GM19023 (cell line): ENCODE data around the gene MRAP.

Experiments
- ATAC-seq: cut with Tn5 transposase; IDR thresholded peaks from one replicate; pipeline ENCODE4 v1.9.1; 2021; ENCODE audit warnings: mild to moderate bottlenecking, moderate library complexity; ENCODE audit not compliant: unreplicated experiment

The MRAP gene

DNA sequence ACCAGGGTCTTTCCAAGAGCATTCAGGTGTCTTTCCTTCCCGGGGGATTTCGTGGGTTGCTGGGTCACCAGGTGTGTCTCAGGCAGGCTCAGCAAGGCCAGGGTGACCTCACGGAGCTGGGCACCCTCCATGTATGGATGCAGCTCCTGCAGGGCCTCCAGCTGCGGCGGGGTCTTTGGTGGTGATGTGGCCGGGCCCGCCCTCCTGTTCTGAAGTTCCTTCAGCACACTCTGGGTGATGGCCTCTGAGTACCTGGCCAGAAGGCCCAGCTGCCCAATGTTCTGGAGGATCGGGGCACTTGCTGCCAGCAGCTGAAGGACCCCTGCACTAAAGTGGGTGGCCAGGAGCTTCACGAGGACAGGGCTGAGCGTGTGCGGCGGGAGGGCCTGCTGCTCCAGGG is 48.7 kb downstream of the MRAP start:
- ATAC-seq: no peak

DNA sequence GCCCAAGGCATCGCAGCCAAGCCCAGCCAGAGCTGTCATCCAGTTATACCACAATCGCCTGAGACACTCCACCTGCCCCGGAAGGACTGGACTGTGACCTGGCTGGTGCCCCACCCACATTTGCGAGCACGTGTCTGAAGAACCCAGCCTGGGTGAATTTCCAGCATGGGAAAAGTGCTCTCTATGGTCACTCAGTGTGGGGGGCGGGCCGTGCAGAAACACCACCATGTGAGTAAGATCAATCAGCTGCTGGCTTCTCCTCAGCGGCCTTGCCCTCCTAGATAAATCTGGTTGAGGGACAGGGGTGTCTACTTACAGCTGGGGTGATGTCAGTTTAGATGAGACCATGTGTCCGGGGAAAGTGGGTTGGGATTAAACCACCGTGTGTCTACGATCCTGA is 49.3 kb downstream of the MRAP start:
- ATAC-seq: no peak

DNA sequence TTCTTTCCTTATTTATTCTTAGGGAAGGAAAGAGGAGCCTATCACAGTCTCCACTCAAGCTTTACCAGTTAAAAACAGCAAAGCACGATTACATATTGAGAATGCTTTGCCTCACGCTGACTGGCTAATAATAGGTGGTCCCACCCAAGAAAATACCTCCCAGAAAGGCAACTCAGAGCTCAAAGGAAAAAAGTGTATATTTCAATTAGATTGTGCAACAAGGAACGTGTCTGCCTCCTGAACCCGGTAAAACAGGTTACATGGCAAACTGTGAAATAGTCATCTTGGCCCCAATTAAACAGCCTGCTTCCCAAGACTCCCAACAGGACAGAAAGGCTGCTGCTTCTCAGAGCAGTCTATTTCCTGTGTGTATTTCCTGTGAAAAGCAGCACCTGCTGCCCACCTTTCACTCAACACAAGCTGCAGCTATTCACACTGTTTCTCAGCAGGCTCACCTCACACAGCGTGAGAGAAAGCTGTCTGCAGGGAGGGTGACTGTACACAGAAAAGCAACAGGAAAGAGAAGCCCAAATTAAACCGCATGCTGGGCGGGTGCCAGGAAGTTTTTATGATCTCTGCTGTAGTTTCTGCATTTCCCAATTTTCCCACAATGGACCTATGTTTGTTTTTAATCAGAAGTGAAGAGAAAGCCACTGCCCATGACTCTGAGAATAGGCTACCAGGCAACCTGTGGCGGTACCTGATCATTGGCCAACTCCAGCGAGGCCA is 50.1 kb downstream of the MRAP start:
- ATAC-seq: no peak

DNA sequence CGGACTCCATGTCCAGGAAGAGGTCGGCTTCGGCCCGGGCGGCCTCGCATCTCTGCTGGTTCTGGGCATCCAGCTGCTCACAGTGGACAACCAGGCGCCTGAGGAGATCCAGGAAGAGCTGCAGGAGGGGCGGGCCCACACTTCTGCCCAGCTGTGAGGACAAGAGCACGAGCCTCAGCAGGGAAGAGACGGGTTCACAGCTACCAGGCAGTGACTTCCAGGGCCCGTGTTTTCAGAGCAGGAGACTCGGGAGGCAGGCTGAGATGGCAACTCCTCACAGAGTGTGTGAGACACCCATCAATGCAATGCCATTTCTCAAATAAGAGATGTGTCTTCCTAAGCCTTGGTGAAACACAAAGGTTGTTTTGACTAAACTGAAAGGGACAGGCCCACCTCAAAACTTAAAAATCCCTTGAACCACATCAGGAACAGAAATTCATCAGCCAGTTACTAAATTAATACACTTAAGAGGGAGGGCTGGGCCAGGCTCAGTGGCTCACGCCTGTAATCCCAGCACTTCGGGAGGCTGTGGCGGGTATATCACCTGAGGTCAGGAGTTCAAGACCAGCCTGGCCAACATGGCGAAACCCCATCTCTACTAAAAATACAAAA is 50.8 kb downstream of the MRAP start:
- ATAC-seq: no peak

DNA sequence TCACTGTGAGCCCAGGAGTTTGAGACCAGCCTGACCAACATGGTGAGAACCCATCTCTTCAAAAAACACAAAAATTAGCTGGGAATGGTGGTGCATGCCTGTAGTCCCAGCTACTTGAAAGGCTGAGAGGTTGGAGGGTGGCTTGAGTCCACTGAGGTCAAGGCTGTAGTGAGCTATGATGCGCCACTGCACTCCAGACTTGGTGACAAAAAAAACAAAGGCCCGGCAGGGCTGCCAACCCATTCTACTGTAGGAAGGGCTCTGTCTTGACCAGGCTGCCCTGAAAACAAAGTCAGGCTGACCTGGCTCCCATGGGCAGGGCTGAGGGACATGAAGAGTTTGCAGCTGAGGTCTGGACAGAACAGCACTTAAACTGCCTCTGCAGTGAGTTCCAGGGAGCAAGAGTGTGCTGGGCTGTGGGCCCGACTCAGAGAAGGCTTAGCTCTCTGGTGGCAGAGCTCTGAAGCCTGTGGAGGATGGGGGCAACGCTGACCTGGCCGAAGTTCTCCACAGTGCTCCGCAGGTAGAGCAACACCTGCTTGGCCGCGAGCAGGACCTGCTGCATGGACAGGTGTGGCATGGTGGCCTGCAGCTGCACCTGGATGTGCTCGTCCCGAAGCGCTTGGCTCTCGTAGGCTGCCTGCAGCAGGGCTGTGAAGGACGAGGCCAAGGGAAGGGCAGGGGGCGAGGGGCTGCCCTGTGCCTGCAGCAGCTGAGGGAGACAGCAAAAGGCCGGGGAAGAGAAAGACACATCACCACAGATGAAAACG is 51.7 kb downstream of the MRAP start:
- no peak for ATAC-seq

DNA sequence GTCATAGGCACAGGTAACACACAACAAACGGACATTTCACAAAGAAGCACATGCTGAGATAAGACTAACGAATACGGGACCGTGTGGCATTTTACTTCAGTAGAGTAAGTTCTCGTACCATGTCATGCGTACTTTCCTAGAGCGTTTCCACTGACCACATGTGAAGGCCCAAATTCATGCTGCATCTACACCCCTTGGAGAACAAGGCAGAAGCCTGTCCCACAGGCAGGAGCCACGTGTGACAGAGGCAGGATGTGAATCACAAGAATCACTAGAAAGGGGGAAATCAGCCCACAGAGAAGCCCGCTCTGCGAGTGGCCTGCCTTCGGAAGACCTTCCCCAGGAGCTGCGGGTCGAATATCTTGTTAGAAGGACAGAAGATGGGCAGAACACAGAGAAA is 52.3 kb downstream of the MRAP start:
- no peak for ATAC-seq

DNA sequence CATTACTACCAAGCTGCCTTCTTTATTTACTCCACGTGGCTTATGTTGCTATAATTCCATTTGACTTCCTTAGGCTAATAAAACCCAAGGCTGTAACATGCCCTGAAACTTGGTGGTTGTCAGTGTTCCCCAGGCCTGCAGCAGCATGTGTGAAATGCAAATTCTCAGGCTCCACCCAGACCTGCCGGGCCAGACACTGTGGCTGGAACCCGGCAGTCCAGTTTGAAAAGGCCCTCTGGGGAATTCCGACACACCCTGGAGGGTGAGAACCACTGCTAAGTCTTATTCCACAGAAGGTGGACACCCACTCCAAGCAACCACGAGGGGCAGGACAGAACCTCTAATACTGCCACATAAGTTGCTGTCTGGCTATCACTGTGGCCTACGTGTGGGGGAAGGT is 52.8 kb downstream of the MRAP start:
- ATAC-seq: no peak

DNA sequence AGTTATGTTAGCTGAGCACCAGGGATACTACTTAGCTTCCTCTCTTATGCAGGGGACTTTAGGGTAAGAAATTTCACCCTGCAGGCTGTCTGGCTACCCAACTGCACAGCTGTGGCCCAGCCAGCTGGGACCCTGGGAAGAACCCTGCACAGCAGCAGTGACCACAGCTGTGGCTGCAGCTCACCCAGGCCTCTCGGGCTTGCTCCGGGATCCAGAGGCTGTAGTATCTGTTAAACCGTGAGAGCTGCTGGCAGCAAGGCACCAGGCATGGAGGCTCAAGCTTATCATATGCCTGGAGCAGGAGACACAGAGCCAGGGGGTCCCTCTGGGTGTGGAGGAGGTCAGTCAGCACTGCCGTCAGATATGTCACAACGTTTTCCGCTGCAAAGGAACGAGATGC is 53.9 kb downstream of the MRAP start:
- ATAC-seq: no peak

DNA sequence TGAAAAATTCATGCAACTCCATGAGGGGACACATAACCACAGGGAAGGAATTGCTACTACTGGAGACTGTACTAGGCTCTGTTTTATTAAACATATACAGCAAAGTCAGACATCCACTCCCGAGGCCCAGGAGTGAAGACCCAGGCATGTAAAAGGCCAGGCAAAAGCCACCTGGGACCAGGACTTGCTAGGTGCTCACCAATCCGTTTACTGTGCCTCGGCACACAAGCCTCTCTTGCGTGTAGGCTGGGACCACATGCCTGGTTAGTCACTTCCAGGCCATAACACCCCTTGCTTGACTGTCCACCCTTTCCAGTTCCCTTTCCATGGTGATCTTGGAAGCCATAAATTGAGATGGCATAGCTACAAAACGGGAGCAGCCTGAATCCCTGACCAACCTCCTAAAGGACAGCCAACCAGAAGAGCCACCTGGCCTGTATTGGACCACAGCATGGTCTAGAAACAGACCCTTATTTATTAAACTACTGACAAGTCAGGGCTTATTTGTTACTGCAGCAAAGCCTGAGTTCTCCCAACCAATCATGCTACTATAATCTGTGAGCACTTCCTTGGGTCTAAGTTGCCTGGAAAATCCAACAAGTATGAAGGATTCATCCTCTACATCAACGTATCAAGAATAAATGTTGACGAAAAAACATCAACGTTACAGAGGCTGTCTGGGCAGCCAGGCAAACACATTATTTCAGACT is 54.5 kb downstream of the MRAP start:
- no peak for ATAC-seq

DNA sequence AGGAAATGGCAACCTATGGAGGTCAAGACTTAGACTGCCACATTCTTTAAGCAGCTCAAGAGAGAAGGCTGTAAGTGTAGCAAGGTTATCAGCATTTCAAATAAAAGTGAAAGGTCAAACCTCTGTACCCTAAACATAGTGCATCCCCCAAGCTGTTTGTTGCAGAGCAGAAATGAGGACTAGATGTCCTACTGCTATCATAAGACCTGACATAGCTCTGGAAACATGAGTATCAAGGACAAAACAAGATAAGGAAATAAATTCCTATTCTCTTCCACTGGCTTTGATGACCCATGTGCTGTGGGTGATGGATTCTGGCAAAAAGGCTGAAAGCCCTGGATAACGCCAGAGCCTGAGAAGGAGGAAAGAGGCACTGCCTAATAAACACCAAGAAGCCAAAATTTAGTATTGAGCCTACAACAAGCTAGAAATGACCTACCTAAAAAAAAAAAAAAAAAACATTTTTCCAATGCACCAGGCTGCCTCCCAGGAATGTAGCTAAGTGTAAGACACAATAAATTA is 58.3 kb downstream of the MRAP start:
- no peak for ATAC-seq

DNA sequence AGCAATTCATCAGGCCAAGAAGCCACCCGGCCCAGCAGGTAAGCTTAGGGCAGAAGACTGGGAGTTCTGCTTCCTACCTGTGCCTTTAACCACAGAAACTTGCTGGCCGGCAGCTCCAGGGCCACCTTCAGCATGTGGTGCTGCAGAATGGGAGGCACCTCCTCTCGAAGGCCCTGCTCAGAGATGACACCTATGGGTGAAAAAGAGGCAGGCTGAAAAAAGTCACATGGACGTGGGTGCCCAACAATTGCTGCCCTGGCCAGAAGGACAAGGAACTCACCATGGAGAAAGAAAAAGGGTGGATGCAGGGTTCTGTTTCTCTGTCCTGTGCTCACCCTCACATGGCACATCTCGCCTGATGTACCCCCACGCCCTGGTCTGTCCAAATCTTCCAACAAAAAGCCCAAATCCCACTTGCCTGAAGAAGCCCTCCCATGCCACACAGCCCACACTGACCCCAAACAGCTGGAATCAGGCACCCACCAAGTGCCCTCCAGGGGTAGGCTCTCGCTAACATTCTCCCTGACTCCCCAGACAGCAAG is 61.1 kb downstream of the MRAP start:
- no peak for ATAC-seq

DNA sequence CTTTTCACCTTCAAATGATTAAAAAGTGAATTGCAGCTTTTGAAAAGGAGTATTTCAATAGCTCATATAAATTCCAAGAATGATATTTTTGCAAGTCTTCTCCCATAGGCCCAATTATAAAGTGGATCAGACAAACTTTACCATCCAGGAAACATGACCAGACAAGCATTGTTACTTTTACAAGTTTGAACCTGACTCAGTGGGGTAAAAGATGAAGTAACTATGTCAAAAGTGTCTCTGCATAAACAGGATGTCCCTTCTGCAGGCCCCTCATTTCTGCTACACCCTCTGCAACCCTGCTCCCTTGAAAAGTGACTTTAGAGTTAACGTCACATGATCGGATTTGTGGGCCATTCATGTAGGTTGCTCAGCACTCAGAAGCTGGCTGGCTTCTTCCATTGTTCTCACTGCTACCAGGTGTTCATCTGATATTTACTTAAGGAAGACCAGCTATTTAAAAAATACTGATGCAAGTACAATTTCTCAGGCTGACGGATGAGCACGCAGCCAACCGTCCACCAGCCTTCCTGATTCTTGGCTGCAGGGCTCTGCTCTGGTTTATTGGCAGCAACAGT is 61.8 kb downstream of the MRAP start:
- no peak for ATAC-seq
